ENCODE measurements around the gene CKMT2. TPM values are rescaled to one million over a fixed set of nuclear protein-coding genes. Genes with fewer than 3 reads are reported as not detected.

CKMT2 gene
- total and polyA plus RNA-seq, 2 experiments from 2014 or later = 2.9 to 8.2 TPM

DNA sequence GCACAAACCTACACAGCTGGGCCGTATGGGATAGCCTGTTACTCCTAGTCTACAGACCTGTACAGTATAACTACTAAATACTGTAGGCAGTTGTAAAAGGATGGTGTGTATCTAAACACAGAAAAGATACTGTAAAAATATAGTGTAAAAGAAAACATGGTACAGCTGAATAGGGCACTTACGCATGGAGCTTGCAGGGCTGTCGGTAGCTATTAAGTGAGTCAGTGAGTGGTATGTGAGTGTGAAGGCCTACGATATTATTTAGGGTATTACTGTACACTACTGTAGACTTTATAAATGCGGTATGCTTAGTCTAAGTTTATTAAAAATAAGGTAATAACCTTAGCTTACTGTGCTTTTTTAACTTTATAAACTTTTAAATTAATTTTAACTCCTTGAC lies 69.5 kb downstream of the CKMT2 start:
- H3K27me3 ChIP-seq (ENCODE audit: insufficient read depth) = no peaks in the 10 kb centered on the region
- H3K9me2 ChIP-seq (ENCODE audit: insufficient read depth) = no peaks in the 10 kb centered on the region
- H3K27ac ChIP-seq (ENCODE audit: low read depth) = no peak overlapping the region
- no peak overlapping the region for H2AFZ ChIP-seq
- H3K4me1 ChIP-seq (ENCODE audit: insufficient read depth) = peaks cover 9% of the 10 kb centered on the region; the same call in 1 of the 2 replicates
- no peaks in the 10 kb centered on the region for H3K36me3 ChIP-seq (ENCODE audit: insufficient read depth)
- no peaks in the 10 kb centered on the region for H3K9me3 Mint-ChIP-seq
- no peaks in the 10 kb centered on the region for H3F3A ChIP-seq (replicated peaks; ENCODE audit: low read depth)
- peak overlapping the region; percentile 89 for H3K4me2 ChIP-seq
- peak overlapping the region; percentile 93 for H3K4me3 Mint-ChIP-seq
- no peak for ATAC-seq
- H3K79me2 ChIP-seq (replicated peaks; ENCODE audit: insufficient read depth) = peaks cover 57% of the 10 kb centered on the region
- peak overlapping the region; percentile 65 for H3K4me3 ChIP-seq
- TF ChIP-seq, protein P1, sequence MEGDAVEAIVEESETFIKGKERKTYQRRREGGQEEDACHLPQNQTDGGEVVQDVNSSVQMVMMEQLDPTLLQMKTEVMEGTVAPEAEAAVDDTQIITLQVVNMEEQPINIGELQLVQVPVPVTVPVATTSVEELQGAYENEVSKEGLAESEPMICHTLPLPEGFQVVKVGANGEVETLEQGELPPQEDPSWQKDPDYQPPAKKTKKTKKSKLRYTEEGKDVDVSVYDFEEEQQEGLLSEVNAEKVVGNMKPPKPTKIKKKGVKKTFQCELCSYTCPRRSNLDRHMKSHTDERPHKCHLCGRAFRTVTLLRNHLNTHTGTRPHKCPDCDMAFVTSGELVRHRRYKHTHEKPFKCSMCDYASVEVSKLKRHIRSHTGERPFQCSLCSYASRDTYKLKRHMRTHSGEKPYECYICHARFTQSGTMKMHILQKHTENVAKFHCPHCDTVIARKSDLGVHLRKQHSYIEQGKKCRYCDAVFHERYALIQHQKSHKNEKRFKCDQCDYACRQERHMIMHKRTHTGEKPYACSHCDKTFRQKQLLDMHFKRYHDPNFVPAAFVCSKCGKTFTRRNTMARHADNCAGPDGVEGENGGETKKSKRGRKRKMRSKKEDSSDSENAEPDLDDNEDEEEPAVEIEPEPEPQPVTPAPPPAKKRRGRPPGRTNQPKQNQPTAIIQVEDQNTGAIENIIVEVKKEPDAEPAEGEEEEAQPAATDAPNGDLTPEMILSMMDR (conservative IDR thresholded peaks at IDR 0.05; ENCODE audit: low read depth in 2 of 2) = no peak
- TF ChIP-seq, protein P2, sequence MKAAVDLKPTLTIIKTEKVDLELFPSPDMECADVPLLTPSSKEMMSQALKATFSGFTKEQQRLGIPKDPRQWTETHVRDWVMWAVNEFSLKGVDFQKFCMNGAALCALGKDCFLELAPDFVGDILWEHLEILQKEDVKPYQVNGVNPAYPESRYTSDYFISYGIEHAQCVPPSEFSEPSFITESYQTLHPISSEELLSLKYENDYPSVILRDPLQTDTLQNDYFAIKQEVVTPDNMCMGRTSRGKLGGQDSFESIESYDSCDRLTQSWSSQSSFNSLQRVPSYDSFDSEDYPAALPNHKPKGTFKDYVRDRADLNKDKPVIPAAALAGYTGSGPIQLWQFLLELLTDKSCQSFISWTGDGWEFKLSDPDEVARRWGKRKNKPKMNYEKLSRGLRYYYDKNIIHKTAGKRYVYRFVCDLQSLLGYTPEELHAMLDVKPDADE (IDR thresholded peaks at IDR 0.05) = no peak
- TF ChIP-seq, protein P3, sequence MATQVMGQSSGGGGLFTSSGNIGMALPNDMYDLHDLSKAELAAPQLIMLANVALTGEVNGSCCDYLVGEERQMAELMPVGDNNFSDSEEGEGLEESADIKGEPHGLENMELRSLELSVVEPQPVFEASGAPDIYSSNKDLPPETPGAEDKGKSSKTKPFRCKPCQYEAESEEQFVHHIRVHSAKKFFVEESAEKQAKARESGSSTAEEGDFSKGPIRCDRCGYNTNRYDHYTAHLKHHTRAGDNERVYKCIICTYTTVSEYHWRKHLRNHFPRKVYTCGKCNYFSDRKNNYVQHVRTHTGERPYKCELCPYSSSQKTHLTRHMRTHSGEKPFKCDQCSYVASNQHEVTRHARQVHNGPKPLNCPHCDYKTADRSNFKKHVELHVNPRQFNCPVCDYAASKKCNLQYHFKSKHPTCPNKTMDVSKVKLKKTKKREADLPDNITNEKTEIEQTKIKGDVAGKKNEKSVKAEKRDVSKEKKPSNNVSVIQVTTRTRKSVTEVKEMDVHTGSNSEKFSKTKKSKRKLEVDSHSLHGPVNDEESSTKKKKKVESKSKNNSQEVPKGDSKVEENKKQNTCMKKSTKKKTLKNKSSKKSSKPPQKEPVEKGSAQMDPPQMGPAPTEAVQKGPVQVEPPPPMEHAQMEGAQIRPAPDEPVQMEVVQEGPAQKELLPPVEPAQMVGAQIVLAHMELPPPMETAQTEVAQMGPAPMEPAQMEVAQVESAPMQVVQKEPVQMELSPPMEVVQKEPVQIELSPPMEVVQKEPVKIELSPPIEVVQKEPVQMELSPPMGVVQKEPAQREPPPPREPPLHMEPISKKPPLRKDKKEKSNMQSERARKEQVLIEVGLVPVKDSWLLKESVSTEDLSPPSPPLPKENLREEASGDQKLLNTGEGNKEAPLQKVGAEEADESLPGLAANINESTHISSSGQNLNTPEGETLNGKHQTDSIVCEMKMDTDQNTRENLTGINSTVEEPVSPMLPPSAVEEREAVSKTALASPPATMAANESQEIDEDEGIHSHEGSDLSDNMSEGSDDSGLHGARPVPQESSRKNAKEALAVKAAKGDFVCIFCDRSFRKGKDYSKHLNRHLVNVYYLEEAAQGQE (IDR thresholded peaks at IDR 0.05; ENCODE audit: unreplicated experiment) = no peak
- no peak for TF ChIP-seq EZH2 (IDR thresholded peaks at IDR 0.05; ENCODE audit: low read depth, unreplicated experiment)
- TF ChIP-seq, protein P4, sequence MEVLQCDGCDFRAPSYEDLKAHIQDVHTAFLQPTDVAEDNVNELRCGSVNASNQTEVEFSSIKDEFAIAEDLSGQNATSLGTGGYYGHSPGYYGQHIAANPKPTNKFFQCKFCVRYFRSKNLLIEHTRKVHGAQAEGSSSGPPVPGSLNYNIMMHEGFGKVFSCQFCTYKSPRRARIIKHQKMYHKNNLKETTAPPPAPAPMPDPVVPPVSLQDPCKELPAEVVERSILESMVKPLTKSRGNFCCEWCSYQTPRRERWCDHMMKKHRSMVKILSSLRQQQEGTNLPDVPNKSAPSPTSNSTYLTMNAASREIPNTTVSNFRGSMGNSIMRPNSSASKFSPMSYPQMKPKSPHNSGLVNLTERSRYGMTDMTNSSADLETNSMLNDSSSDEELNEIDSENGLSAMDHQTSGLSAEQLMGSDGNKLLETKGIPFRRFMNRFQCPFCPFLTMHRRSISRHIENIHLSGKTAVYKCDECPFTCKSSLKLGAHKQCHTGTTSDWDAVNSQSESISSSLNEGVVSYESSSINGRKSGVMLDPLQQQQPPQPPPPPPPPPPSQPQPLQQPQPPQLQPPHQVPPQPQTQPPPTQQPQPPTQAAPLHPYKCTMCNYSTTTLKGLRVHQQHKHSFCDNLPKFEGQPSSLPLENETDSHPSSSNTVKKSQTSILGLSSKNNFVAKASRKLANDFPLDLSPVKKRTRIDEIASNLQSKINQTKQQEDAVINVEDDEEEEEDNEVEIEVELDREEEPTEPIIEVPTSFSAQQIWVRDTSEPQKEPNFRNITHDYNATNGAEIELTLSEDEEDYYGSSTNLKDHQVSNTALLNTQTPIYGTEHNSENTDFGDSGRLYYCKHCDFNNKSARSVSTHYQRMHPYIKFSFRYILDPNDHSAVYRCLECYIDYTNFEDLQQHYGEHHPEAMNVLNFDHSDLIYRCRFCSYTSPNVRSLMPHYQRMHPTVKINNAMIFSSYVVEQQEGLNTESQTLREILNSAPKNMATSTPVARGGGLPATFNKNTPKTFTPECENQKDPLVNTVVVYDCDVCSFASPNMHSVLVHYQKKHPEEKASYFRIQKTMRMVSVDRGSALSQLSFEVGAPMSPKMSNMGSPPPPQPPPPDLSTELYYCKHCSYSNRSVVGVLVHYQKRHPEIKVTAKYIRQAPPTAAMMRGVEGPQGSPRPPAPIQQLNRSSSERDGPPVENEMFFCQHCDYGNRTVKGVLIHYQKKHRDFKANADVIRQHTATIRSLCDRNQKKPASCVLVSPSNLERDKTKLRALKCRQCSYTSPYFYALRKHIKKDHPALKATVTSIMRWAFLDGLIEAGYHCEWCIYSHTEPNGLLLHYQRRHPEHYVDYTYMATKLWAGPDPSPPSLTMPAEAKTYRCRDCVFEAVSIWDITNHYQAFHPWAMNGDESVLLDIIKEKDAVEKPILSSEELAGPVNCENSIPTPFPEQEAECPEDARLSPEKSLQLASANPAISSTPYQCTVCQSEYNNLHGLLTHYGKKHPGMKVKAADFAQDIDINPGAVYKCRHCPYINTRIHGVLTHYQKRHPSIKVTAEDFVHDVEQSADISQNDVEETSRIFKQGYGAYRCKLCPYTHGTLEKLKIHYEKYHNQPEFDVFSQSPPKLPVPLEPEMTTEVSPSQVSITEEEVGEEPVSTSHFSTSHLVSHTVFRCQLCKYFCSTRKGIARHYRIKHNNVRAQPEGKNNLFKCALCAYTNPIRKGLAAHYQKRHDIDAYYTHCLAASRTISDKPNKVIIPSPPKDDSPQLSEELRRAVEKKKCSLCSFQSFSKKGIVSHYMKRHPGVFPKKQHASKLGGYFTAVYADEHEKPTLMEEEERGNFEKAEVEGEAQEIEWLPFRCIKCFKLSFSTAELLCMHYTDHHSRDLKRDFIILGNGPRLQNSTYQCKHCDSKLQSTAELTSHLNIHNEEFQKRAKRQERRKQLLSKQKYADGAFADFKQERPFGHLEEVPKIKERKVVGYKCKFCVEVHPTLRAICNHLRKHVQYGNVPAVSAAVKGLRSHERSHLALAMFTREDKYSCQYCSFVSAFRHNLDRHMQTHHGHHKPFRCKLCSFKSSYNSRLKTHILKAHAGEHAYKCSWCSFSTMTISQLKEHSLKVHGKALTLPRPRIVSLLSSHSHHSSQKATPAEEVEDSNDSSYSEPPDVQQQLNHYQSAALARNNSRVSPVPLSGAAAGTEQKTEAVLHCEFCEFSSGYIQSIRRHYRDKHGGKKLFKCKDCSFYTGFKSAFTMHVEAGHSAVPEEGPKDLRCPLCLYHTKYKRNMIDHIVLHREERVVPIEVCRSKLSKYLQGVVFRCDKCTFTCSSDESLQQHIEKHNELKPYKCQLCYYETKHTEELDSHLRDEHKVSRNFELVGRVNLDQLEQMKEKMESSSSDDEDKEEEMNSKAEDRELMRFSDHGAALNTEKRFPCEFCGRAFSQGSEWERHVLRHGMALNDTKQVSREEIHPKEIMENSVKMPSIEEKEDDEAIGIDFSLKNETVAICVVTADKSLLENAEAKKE (CRISPR knock-in tag; IDR thresholded peaks at IDR 0.05) = no peak
- TF ChIP-seq STAT1 (IDR thresholded peaks at IDR 0.05; ENCODE audit: unreplicated experiment) = no peak
- no peak for TF ChIP-seq EZH2phosphoT487 (IDR thresholded peaks at IDR 0.05; ENCODE audit: unreplicated experiment)
- no peak for TF ChIP-seq POLR2AphosphoS5 (IDR thresholded peaks at IDR 0.05; ENCODE audit: low read depth)
- TF ChIP-seq JUNB (IDR thresholded peaks at IDR 0.05; ENCODE audit: unreplicated experiment) = no peak
- no peaks in the 10 kb centered on the region for H4K20me1 ChIP-seq (replicated peaks; ENCODE audit: insufficient read depth)
- H3K27ac Mint-ChIP-seq = peak overlapping the region; percentile 98; the same call in 1 of the 2 replicates
- peaks cover 11% of the 10 kb centered on the region for H3K4me1 Mint-ChIP-seq
- DNase-seq (ENCODE audit: low spot score) = no peak
- H3K27me3 Mint-ChIP-seq (ENCODE audit: insufficient read depth, low read depth, poor library complexity) = no peaks in the 10 kb centered on the region
- H3K36me3 Mint-ChIP-seq (ENCODE audit: low read depth) = no peaks in the 10 kb centered on the region; the same call in 1 of the 3 replicates

Measured in GM23338 (cell line).